Gastroesophageal sphincter (tissue), 4 donors: ENCODE results near the gene SND1. TPM values are rescaled to one million over a fixed set of nuclear protein-coding genes. Genes with fewer than 3 reads are reported as not detected.

ENCODE experiments used
- ATAC-seq: fragments of 150-250 bp; one replicate; pipeline ENCODE4 v1.9.1; 2016; ENCODE audit warnings: mild to moderate bottlenecking, moderate library complexity
- H3K27ac ChIP-seq, 4 donors: fragments of 200-600 bp; sonication (generic) in 3 of 4; 1 replicate in 3 of 4; 2 replicates in 1 of 4; pipeline ENCODE4 v1.5.1; 2016 to 2019
- H3K27me3 ChIP-seq: fragments of 200-600 bp; sonication (generic); one replicate; pipeline ENCODE4 v1.5.1; 2019
- H3K36me3 ChIP-seq, 2 donors: fragments of 200-600 bp; sonication (generic); one replicate each; pipeline ENCODE4 v1.5.1; 2019; ENCODE audit warnings: control low read depth in 1 of 2
- H3K4me1 ChIP-seq, 3 donors: fragments of 200-600 bp; sonication (generic); 1 replicate in 2 of 3; 2 replicates in 1 of 3; pipeline ENCODE4 v1.5.1; 2016 to 2019; ENCODE audit warnings: control low read depth in 2 of 3
- H3K4me3 ChIP-seq, 2 donors: fragments of 200-600 bp; sonication (generic); one replicate each; pipeline ENCODE4 v1.5.1; 2019; ENCODE audit warnings: mild to moderate bottlenecking in 1 of 2, moderate library complexity in 1 of 2
- H3K9me3 ChIP-seq, 3 donors: fragments of 200-600 bp; sonication (generic); one replicate each; pipeline ENCODE4 v1.5.1; 2017 to 2019; ENCODE audit warnings: control low read depth in 2 of 3
- EP300 ChIP-seq: sonication (generic); formaldehyde crosslinking; IDR thresholded peaks from one replicate; pipeline ENCODE4 v1.6.1; 2017; ENCODE audit warnings: antibody characterized with exemption, mild to moderate bottlenecking
- POLR2A ChIP-seq, 2 donors: fragments of 450-650 bp; IDR thresholded peaks; one replicate each; pipeline ENCODE4 v1.6.1; 2017; ENCODE audit warnings: antibody characterized with exemption in 2 of 2, mild to moderate bottlenecking in 2 of 2, moderate library complexity in 1 of 2
- POLR2AphosphoS5 ChIP-seq: sonication (generic); formaldehyde crosslinking; IDR thresholded peaks from one replicate; pipeline ENCODE4 v1.6.1; 2017; ENCODE audit warnings: antibody characterized with exemption
- WGBS, 2 donors: methylation state at CpG; one replicate each; pipeline ENCODE4 v1.1.5; 2018; ENCODE audit warnings: low coverage in 1 of 2; 5-methylcytosine and 5-hydroxymethylcytosine counted together
- total RNA-seq, 4 donors: library from RNA; depleted of rRNA; stranded (reverse); fragments of >200 nt; gene quantifications; one replicate each; pipeline ENCODE4 v1.1.0, GENCODE V29; 2016
- TF ChIP-seq, protein P1 (sequence below), 4 experiments: fragments of 200-600 bp in 2 of 4; fragments of 450-650 bp in 2 of 4; sonication (generic) in 1 of 4; IDR thresholded peaks; one replicate each; pipeline ENCODE4 v1.5.1; 2017 to 2019; ENCODE audit warnings: antibody characterized with exemption in 4 of 4, mild to moderate bottlenecking in 2 of 4, moderate library complexity in 2 of 4

SND1 gene
- total RNA-seq, 4 donors from 2014 or later = 97.1 to 119 (median 103) TPM

DNA sequence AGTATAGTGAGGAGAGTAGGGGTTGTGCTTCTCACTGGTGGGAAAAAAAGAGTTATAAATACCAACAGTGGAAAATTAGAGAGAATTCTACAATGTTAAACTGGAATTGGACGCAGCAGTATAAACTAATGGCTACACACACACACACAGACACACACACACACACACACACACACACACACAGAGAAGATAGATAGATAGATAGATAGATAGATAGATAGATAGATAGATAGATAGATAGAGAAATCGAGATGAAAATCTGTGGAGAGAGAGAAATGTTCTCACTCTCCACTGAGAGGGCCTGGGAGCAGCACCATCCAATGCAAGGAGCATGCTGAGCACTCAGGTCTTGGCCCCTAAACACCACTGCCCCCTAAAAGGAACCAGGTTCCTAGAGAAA lies 479.1 kb downstream of the SND1 start:
- Histone ChIP-seq H3K4me1 (peaks cover 0 to 18% (median 6%) of the 10 kb centered on the region in 3 donors), H3K4me3 (no peak overlapping the region), H3K27me3 (peaks cover 69% of the 10 kb centered on the region), H3K9me3 (no peaks in the 10 kb centered on the region), H3K27ac (no peak overlapping the region), H3K36me3 (no peaks in the 10 kb centered on the region)
- 81% methylated on average over 2 of the region's 2 CpGs; no CpG with 5 or more reads in 1 of the 2 donors for WGBS, 2 donors
- ATAC-seq = no peak
- TF ChIP-seq, protein P1, sequence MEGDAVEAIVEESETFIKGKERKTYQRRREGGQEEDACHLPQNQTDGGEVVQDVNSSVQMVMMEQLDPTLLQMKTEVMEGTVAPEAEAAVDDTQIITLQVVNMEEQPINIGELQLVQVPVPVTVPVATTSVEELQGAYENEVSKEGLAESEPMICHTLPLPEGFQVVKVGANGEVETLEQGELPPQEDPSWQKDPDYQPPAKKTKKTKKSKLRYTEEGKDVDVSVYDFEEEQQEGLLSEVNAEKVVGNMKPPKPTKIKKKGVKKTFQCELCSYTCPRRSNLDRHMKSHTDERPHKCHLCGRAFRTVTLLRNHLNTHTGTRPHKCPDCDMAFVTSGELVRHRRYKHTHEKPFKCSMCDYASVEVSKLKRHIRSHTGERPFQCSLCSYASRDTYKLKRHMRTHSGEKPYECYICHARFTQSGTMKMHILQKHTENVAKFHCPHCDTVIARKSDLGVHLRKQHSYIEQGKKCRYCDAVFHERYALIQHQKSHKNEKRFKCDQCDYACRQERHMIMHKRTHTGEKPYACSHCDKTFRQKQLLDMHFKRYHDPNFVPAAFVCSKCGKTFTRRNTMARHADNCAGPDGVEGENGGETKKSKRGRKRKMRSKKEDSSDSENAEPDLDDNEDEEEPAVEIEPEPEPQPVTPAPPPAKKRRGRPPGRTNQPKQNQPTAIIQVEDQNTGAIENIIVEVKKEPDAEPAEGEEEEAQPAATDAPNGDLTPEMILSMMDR (IDR thresholded peaks at IDR 0.05) = no peak
- TF ChIP-seq EP300 = no peak
- no peak for TF ChIP-seq POLR2AphosphoS5
- no peak for TF ChIP-seq POLR2A (IDR thresholded peaks at IDR 0.05)

DNA sequence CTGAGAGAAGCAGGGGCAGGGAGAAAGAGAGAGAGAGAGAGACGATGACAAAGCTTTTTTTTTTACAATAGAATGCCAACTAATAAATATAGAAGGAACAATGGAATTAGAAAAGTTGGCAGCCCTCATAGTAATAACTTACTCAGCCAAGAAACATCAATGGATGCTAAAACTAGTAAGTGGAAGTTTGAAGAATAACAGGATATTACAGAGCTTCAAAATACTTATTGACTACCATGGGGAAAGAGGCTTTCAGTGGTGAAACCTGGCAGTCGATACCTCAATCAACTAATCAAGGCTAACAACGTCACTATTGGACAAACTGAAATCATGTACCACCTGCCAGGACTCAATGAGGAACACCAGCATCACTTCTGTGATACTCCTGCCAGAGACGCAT lies 479.7 kb downstream of the SND1 start:
- no peaks in the 10 kb centered on the region for H3K9me3 ChIP-seq
- 69 to 74% methylated on average over 4 of the region's 4 CpGs for WGBS, 2 donors
- H3K4me3 ChIP-seq = no peak overlapping the region
- H3K4me1 ChIP-seq = peaks cover 0 to 22% (median 6%) of the 10 kb centered on the region in 3 donors
- H3K27me3 ChIP-seq = peaks cover 73% of the 10 kb centered on the region
- no peak for ATAC-seq
- H3K36me3 ChIP-seq = no peaks in the 10 kb centered on the region
- TF ChIP-seq, protein P1 (IDR thresholded peaks at IDR 0.05) = no peak
- TF ChIP-seq POLR2AphosphoS5 = no peak
- TF ChIP-seq POLR2A (IDR thresholded peaks at IDR 0.05) = no peak
- no peak for TF ChIP-seq EP300
- H3K27ac ChIP-seq = no peak overlapping the region

DNA sequence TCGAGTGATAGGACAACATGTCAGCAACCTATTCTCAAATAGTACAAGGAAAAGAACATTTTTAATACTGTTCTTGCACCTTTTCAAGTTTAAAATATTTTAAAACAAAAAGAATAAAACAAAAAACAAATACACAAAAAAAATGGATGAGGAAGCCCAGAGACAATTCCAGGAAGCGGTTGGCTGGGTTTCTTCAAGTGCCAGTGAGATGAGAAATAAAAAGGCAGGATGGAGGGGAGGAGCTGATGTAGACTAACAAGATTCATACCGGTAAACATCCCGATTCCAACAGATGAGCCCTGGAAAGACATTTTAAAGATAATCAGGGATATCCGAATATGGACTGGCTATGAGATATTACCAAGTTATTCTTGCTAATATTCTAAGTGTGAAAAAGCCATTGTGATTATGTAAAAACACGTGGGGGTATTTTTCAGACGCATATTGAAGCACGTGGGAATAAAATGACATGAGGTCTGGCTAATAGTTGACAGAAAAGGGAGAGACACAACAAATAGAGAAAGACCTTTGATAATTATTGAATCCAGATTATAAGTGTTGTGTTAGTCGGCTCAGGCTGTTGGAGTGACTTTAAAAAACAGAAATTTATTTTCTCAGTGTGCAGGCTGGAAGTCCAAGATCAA lies 480.6 kb downstream of the SND1 start:
- no peaks in the 10 kb centered on the region for H3K36me3 ChIP-seq
- no peak overlapping the region for H3K27ac ChIP-seq
- no peaks in the 10 kb centered on the region for H3K9me3 ChIP-seq
- WGBS, 2 donors = 62 to 70% methylated on average over 9 of the region's 9 CpGs
- H3K4me1 ChIP-seq = peaks cover 0 to 22% (median 6%) of the 10 kb centered on the region in 3 donors
- TF ChIP-seq POLR2A (IDR thresholded peaks at IDR 0.05) (no peak), EP300 (no peak), POLR2AphosphoS5 (no peak)
- TF ChIP-seq, protein P1 (IDR thresholded peaks at IDR 0.05) = no peak
- peaks cover 74% of the 10 kb centered on the region for H3K27me3 ChIP-seq
- no peak for ATAC-seq
- H3K4me3 ChIP-seq = no peak overlapping the region

DNA sequence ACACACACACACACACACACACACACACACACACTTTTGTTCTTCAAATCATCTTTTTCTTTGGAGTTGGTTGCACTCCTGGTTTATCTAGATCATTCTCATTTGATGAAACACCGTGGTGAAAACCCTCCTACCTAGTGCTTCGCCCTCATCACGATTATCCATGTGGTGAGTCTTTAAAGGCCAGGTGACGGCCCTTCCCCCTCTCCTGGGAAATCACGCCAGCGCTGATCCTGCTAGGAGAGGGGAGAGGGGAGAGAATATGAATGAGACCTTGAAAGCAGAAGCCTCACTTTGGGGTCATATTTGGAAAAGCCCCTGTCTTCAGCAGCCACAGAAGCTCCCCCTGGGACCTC lies 483.1 kb downstream of the SND1 start:
- peaks cover 0 to 3% (median 0%) of the 10 kb centered on the region in 3 donors for H3K9me3 ChIP-seq
- H3K27ac ChIP-seq = no peak overlapping the region
- H3K4me3 ChIP-seq = peak overlapping the region in 1 of 2 donors; percentile 61
- 0 to 4% methylated on average over 1 to 3 of the region's 6 CpGs for WGBS, 2 donors
- H3K4me1 ChIP-seq = peaks cover 0 to 22% (median 6%) of the 10 kb centered on the region in 3 donors
- no peak for TF ChIP-seq POLR2AphosphoS5
- no peak for ATAC-seq
- peaks cover 76% of the 10 kb centered on the region for H3K27me3 ChIP-seq
- no peaks in the 10 kb centered on the region for H3K36me3 ChIP-seq

DNA sequence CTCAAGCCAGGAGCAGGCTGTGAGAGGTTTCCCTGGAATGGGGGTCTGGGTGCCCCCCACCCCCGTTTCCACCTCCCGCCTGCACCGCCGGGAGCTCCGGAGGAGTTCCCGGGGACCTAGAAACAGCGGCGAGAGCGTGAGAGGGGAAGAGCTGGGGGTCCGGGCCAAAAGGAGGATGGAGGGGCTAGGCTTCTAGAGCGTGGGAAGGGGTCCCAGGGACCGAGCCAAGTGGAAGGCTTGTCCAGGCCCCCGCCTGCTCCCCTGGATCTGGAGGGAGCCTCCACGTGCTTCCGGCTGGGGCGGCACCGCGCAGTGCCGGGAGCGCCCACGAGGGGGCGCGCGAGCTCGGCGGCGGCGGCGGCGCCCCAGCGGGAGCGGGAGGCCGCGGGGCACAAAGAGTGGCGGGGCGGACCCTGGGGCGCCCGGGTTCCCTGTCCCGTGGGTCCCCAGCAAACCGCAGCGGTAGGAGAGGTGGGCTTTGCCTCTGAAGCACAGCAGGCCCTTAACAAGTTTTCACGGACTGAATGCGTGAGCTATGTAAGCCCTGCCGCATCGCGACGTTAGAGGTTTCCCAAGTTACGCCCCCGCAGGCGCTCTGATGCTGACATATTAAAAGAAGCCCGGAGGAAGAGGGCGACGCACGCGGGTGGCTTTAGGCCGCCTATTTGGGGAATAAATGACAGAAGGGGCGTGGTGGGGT lies 483.7 kb downstream of the SND1 start:
- Histone ChIP-seq H3K4me3 (peak overlapping the region; percentile 22 to 61), H3K9me3 (peaks cover 0 to 9% (median 0%) of the 10 kb centered on the region in 3 donors), H3K4me1 (peaks cover 0 to 22% (median 6%) of the 10 kb centered on the region in 3 donors), H3K36me3 (no peaks in the 10 kb centered on the region), H3K27ac (no peak overlapping the region), H3K27me3 (peaks cover 70% of the 10 kb centered on the region)
- TF ChIP-seq, protein P1 (IDR thresholded peaks at IDR 0.05) = peak; percentile 85 to 92 (median 91)
- TF ChIP-seq POLR2AphosphoS5 (no peak), EP300 (no peak), POLR2A (IDR thresholded peaks at IDR 0.05) (no peak)
- 0% methylated on average over 1 to 6 of the region's 57 CpGs for WGBS, 2 donors
- peak; percentile 89 for ATAC-seq
